PC-3 (cell line): Measurements from ENCODE around the gene CNIH2.

Experiments
- CTCF ChIP-seq: fragments of 300-600 bp; sonication (generic); conservative IDR thresholded peaks from 2 replicates; pipeline ENCODE4 v1.5.1; 2017; ENCODE audit warnings: antibody characterized with exemption, low read depth, mild to moderate bottlenecking, low read length
- EZH2 ChIP-seq: fragments of 300-600 bp; sonication (generic); IDR thresholded peaks from one replicate; pipeline ENCODE4 v1.6.1; 2017; ENCODE audit warnings: antibody characterized with exemption, mild to moderate bottlenecking, low read length; ENCODE audit not compliant: unreplicated experiment
- EZH2phosphoT487 ChIP-seq: fragments of 300-600 bp; sonication (generic); IDR thresholded peaks from 2 replicates; pipeline ENCODE4 v1.6.1; 2018; ENCODE audit warnings: mild to moderate bottlenecking, antibody characterized with exemption, low read length, borderline replicate concordance

DNA sequence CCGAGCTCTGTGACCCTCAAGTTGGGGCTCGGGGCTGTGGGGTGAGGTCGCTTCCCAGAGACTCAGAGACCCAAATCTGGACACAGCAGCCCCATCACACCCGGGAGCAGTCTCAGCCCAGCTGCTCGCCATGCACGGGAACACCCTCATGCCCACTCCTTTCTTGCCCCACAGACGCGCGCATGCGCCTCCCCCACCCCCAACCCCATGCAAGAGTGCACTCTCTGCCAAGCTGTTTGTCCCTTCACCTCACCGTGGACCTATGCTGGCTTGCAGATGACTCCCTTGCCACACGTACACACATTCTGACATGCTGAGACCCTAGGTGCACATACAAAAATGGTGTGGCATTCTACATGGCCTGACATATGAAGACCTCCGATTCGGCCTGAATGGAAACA is 39.3 kb downstream of the CNIH2 start:
- TF ChIP-seq CTCF, result no peak
- no peak for TF ChIP-seq EZH2
- no peak for TF ChIP-seq EZH2phosphoT487
